Upper lobe of left lung (tissue), 6 donors: ENCODE results near the gene SYVN1. TPM values are rescaled to one million over a fixed set of nuclear protein-coding genes. Genes with fewer than 3 reads are reported as not detected.

ENCODE experiments used
- ATAC-seq, 2 donors: fragments of 200-7000 bp; cut with Tn5 transposase; one replicate each; pipeline ENCODE4 v1.9.1; 2022; ENCODE audit warnings: mild to moderate bottlenecking in 2 of 2, moderate library complexity in 2 of 2; ENCODE audit not compliant: low FRiP score in 2 of 2
- DNase-seq, 2 donors: peaks; one replicate each; pipeline ENCODE4 v3.0.0-alpha.2; 2019 to 2020
- H3K27ac ChIP-seq, 4 donors: fragments of 200-600 bp; sonication (generic); one replicate each; pipeline ENCODE4 v1.5.1; 2016 to 2019
- H3K27me3 ChIP-seq, 4 donors: fragments of 200-600 bp; sonication (generic); one replicate each; pipeline ENCODE4 v1.5.1; 2017 to 2019
- H3K36me3 ChIP-seq, 4 donors: fragments of 200-600 bp; sonication (generic); one replicate each; pipeline ENCODE4 v1.5.1; 2016 to 2019
- H3K4me1 ChIP-seq, 4 donors: fragments of 200-600 bp; sonication (generic); one replicate each; pipeline ENCODE4 v1.5.1; 2018 to 2019
- H3K4me3 ChIP-seq, 4 donors: fragments of 200-600 bp; sonication (generic); one replicate each; pipeline ENCODE4 v1.5.1; 2017 to 2019; ENCODE audit warnings: mild to moderate bottlenecking in 2 of 4, moderate library complexity in 1 of 4
- H3K9me3 ChIP-seq, 4 donors: fragments of 200-600 bp; sonication (generic); one replicate each; pipeline ENCODE4 v1.5.1; 2018 to 2019
- EP300 ChIP-seq, 4 donors: sonication (generic); formaldehyde crosslinking; IDR thresholded peaks; one replicate each; pipeline ENCODE4 v1.5.1; 2017; ENCODE audit warnings: antibody characterized with exemption in 4 of 4, control low read depth in 2 of 4
- POLR2A ChIP-seq, 4 donors: fragments of 450-650 bp; IDR thresholded peaks; one replicate each; pipeline ENCODE4 v1.5.1; 2016 to 2017; ENCODE audit warnings: antibody characterized with exemption in 4 of 4, mild to moderate bottlenecking in 2 of 4
- POLR2AphosphoS5 ChIP-seq, 2 donors: sonication (generic); formaldehyde crosslinking; IDR thresholded peaks; one replicate each; pipeline ENCODE4 v1.5.1; 2017; ENCODE audit warnings: antibody characterized with exemption in 2 of 2
- WGBS, 2 donors: methylation state at CpG; one replicate each; pipeline ENCODE4 v1.1.5; 2017 to 2018; 5-methylcytosine and 5-hydroxymethylcytosine counted together
- total RNA-seq, 6 donors: library from RNA; depleted of rRNA in 4 of 6; stranded (reverse); fragments of >200 nt in 4 of 6; gene quantifications; one replicate each; pipeline versions ENCODE4 v1.1.0 to v1.2.1, GENCODE V29; 2016 to 2021
- TF ChIP-seq, protein P1 (sequence below), 6 experiments: fragments of 450-650 bp in 4 of 6; fragments of 200-600 bp in 2 of 6; sonication (generic) in 2 of 6; IDR thresholded peaks; one replicate each; pipeline ENCODE4 v1.5.1; 2016 to 2019; ENCODE audit warnings: antibody characterized with exemption in 6 of 6
- donor health status: DM: no; HTN: no; CAD: no; lungs with moderate emphysema.
- donor health status: DM: no; HTN: yes; CAD: no; lungs with severe emphysema.

SYVN1 gene
- total RNA-seq, 6 donors from 2014 or later = 31.1 to 70.6 (median 50.0) TPM

- peaks cover 8 to 46% (median 33%) of the 10 kb centered on the region in 4 donors for H3K36me3 ChIP-seq
- TF ChIP-seq EP300 (IDR thresholded peaks at IDR 0.05) = no peak
- no peak for TF ChIP-seq POLR2AphosphoS5 (IDR thresholded peaks at IDR 0.05)
- TF ChIP-seq POLR2A (IDR thresholded peaks at IDR 0.05) = no peak
- TF ChIP-seq, protein P1, sequence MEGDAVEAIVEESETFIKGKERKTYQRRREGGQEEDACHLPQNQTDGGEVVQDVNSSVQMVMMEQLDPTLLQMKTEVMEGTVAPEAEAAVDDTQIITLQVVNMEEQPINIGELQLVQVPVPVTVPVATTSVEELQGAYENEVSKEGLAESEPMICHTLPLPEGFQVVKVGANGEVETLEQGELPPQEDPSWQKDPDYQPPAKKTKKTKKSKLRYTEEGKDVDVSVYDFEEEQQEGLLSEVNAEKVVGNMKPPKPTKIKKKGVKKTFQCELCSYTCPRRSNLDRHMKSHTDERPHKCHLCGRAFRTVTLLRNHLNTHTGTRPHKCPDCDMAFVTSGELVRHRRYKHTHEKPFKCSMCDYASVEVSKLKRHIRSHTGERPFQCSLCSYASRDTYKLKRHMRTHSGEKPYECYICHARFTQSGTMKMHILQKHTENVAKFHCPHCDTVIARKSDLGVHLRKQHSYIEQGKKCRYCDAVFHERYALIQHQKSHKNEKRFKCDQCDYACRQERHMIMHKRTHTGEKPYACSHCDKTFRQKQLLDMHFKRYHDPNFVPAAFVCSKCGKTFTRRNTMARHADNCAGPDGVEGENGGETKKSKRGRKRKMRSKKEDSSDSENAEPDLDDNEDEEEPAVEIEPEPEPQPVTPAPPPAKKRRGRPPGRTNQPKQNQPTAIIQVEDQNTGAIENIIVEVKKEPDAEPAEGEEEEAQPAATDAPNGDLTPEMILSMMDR (IDR thresholded peaks at IDR 0.05) = no peak
- WGBS, 2 donors = 90 to 95% methylated on average over 2 to 15 of the region's 15 CpGs
- ATAC-seq (no peak), DNase-seq (peak in 1 of 2 donors; percentile 77)
- no peaks in the 10 kb centered on the region for H3K27me3 ChIP-seq
- no peaks in the 10 kb centered on the region for H3K9me3 ChIP-seq
- no peak overlapping the region for H3K4me3 ChIP-seq
- H3K27ac ChIP-seq = no peak overlapping the region
- peaks cover 15 to 24% (median 19%) of the 10 kb centered on the region in 4 donors for H3K4me1 ChIP-seq
Measured at GRCh38 chr11:65087827-65088226, 46.5 kb downstream of the SYVN1 start.

DNA sequence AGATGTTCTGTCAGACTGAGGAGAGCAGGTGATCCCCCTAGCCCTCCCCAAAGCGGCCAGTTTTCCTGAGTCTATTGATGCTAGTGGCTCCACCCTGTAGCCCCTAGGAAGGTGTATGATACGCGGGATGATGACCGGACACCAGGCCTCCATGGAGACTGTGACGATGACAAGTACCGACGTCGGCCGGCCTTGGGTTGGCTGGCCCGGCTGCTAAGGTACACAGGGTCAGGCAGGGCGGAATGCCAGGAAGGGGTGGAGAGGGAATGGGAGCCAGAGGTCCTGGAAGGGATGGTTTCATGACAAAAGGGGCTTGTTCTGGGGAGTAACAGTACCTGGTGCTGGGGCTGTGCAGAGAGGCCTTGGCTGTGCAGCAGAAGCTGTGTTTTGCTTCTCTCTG, 47.1 kb downstream of the SYVN1 start:
- H3K4me3 ChIP-seq = no peak overlapping the region
- H3K27me3 ChIP-seq = no peaks in the 10 kb centered on the region
- WGBS, 2 donors = 82 to 91% methylated on average over 6 to 11 of the region's 11 CpGs
- peaks cover 8 to 46% (median 33%) of the 10 kb centered on the region in 4 donors for H3K36me3 ChIP-seq
- TF ChIP-seq, protein P1 (IDR thresholded peaks at IDR 0.05) = no peak
- TF ChIP-seq EP300 (IDR thresholded peaks at IDR 0.05) = no peak
- no peak for TF ChIP-seq POLR2A (IDR thresholded peaks at IDR 0.05)
- no peak for TF ChIP-seq POLR2AphosphoS5 (IDR thresholded peaks at IDR 0.05)
- no peak for ATAC-seq
- H3K9me3 ChIP-seq = no peaks in the 10 kb centered on the region
- peaks cover 15 to 24% (median 19%) of the 10 kb centered on the region in 4 donors for H3K4me1 ChIP-seq
- DNase-seq = peak in 1 of 2 donors; percentile 59
- no peak overlapping the region for H3K27ac ChIP-seq

GRCh38 chr11:65086809-65087208, 47.5 kb downstream of the SYVN1 start:
- H3K9me3 ChIP-seq = no peaks in the 10 kb centered on the region
- no peaks in the 10 kb centered on the region for H3K27me3 ChIP-seq
- no peak for ATAC-seq
- peaks cover 15 to 24% (median 19%) of the 10 kb centered on the region in 4 donors for H3K4me1 ChIP-seq
- TF ChIP-seq POLR2AphosphoS5 (IDR thresholded peaks at IDR 0.05) = no peak
- peak in 1 of 2 donors; percentile 62 for DNase-seq
- 90 to 97% methylated on average over 8 to 9 of the region's 9 CpGs for WGBS, 2 donors
- no peak overlapping the region for H3K4me3 ChIP-seq
- peaks cover 8 to 46% (median 33%) of the 10 kb centered on the region in 4 donors for H3K36me3 ChIP-seq
- H3K27ac ChIP-seq = no peak overlapping the region

GRCh38 chr11:65085446-65085845, 48.9 kb downstream of the SYVN1 start:
- TF ChIP-seq POLR2AphosphoS5 (IDR thresholded peaks at IDR 0.05) (no peak), POLR2A (IDR thresholded peaks at IDR 0.05) (no peak), EP300 (IDR thresholded peaks at IDR 0.05) (no peak)
- TF ChIP-seq, protein P1 (IDR thresholded peaks at IDR 0.05) = no peak
- Histone ChIP-seq H3K36me3 (peaks cover 8 to 46% (median 32%) of the 10 kb centered on the region in 4 donors), H3K9me3 (no peaks in the 10 kb centered on the region), H3K27ac (no peak overlapping the region), H3K4me1 (peaks cover 15 to 24% (median 19%) of the 10 kb centered on the region in 4 donors), H3K4me3 (no peak overlapping the region), H3K27me3 (no peaks in the 10 kb centered on the region)
- ATAC-seq = no peak
- 91 to 93% methylated on average over 4 of the region's 4 CpGs for WGBS, 2 donors
- no peak for DNase-seq

GRCh38 chr11:65084598-65085375, 49.5 kb downstream of the SYVN1 start:
- WGBS, 2 donors = 48% methylated on average over 20 to 23 of the region's 23 CpGs
- Histone ChIP-seq H3K9me3 (no peaks in the 10 kb centered on the region), H3K27me3 (no peaks in the 10 kb centered on the region), H3K4me3 (peak overlapping the region; percentile 59 to 88 (median 82)), H3K4me1 (peaks cover 15 to 24% (median 19%) of the 10 kb centered on the region in 4 donors), H3K27ac (peak overlapping the region; percentile 89 to 98 (median 96)), H3K36me3 (peaks cover 8 to 46% (median 31%) of the 10 kb centered on the region in 4 donors)
- TF ChIP-seq, protein P1 (IDR thresholded peaks at IDR 0.05) = no peak
- TF ChIP-seq POLR2A (IDR thresholded peaks at IDR 0.05) = no peak
- TF ChIP-seq POLR2AphosphoS5 (IDR thresholded peaks at IDR 0.05) = no peak
- no peak for TF ChIP-seq EP300 (IDR thresholded peaks at IDR 0.05)
- ATAC-seq (no peak), DNase-seq (no peak)
